Measurements from ENCODE around the gene BFSP1.

BFSP1 gene

GRCh38 chr20:17530716-17531664 is at the start of gene BFSP1 (continued):
- TF ChIP-seq ZNF280D (tag by site-specific recombination; IDR thresholded peaks at IDR 0.05) (no peak), PRDM2 (tag by site-specific recombination; IDR thresholded peaks at IDR 0.05; ENCODE audit: borderline replicate concordance) (no peak), ZSCAN18 (tag by site-specific recombination; IDR thresholded peaks at IDR 0.05) (no peak), ZBTB26 (tag by site-specific recombination; optimal IDR thresholded peaks at IDR 0.05) (peak; percentile 74), ZNF677 (tag by site-specific recombination; IDR thresholded peaks at IDR 0.05) (no peak), ZNF629 (tag by site-specific recombination; IDR thresholded peaks at IDR 0.05) (peak; percentile 77), ZNF510 (tag by site-specific recombination; IDR thresholded peaks at IDR 0.05; ENCODE audit: insufficient replicate concordance) (no peak), ZNF140 (tag by site-specific recombination; IDR thresholded peaks at IDR 0.05) (no peak), ZNF433 (tag by site-specific recombination; IDR thresholded peaks at IDR 0.05; ENCODE audit: low read depth) (no peak), ZNF514 (tag by site-specific recombination; IDR thresholded peaks at IDR 0.05) (no peak), ZNF354C (tag by site-specific recombination; IDR thresholded peaks at IDR 0.05; ENCODE audit: borderline replicate concordance, low read depth) (no peak), ZNF792 (tag by site-specific recombination; IDR thresholded peaks at IDR 0.05) (no peak), ZSCAN30 (tag by site-specific recombination; IDR thresholded peaks at IDR 0.05) (peak; percentile 27; the same call in 1 of the 2 replicates), INSM2 (tag by site-specific recombination; IDR thresholded peaks at IDR 0.05) (peak; percentile 85)
